Choroid plexus epithelial cell (primary cell): ENCODE data around the gene GRM1.
"Not testable (repeated sequence)": the region's sequence is repeated elsewhere in the genome, so short reads cannot be mapped to it uniquely, and the experiment has no call there.

Experiments used
- DNase-seq: peaks from one replicate; pipeline ENCODE4 v3.0.0-alpha.2; 2010; ENCODE audit warnings: low read depth
- H3K4me3 ChIP-seq: 2 replicates; pipeline ENCODE4 v1.5.1; 2011; ENCODE audit warnings: low read depth, mild to moderate bottlenecking, control low read depth, low read length, moderate library complexity
- TF ChIP-seq, protein P1 (sequence below): conservative IDR thresholded peaks from 2 replicates; pipeline ENCODE4 v1.5.1; 2011; ENCODE audit warnings: low read depth, mild to moderate bottlenecking, control low read depth, inconsistent platforms, low read length, moderate library complexity

The GRM1 gene

GRCh38 chr6:146258206-146258605 is 229.3 kb downstream of the GRM1 start:
- peak; percentile 26 for DNase-seq
- TF ChIP-seq, protein P1, sequence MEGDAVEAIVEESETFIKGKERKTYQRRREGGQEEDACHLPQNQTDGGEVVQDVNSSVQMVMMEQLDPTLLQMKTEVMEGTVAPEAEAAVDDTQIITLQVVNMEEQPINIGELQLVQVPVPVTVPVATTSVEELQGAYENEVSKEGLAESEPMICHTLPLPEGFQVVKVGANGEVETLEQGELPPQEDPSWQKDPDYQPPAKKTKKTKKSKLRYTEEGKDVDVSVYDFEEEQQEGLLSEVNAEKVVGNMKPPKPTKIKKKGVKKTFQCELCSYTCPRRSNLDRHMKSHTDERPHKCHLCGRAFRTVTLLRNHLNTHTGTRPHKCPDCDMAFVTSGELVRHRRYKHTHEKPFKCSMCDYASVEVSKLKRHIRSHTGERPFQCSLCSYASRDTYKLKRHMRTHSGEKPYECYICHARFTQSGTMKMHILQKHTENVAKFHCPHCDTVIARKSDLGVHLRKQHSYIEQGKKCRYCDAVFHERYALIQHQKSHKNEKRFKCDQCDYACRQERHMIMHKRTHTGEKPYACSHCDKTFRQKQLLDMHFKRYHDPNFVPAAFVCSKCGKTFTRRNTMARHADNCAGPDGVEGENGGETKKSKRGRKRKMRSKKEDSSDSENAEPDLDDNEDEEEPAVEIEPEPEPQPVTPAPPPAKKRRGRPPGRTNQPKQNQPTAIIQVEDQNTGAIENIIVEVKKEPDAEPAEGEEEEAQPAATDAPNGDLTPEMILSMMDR: no peak
- no peak overlapping the region for H3K4me3 ChIP-seq

DNA sequence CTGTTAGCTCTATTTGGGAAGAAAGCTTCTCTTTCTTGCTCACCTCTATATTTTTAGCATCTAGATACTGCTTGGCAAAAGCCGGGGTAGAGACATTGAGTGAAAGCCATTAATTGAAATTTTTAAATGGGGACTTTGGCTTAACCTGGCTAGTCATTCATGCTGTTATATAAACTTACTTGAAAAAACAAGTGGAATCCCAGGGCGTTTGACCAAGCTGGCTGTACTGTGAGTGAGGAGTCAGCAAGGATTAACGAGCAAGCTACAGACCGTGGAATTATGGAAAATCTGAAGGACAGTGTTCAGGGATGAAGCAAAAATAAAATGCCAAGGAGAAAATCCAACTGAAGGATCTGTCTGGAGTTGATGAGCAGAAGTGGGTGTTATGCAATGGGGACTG is 232.0 kb downstream of the GRM1 start:
- DNase-seq: no peak
- TF ChIP-seq, protein P1: no peak
- no peak overlapping the region for H3K4me3 ChIP-seq

DNA sequence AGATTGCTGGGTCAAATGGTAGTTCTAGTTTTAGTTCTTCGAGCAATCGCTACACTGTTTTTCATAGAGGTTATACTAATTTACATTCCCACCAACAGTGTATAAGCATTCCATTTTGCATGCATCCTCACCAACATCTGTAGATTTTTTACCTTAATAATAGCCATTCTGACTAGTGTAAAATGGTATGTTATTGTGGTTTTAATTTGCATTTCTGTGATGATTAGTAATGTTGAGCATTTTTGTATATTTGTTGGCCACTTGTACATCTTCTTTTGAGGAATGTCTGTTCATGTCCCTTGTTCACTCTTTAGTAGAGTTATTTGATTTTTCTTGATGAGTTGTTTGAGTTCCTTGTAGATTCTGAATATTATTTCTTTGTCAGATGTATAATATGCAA is 236.2 kb downstream of the GRM1 start:
- no peak for DNase-seq
- TF ChIP-seq, protein P1: no peak
- H3K4me3 ChIP-seq: no peak overlapping the region

DNA sequence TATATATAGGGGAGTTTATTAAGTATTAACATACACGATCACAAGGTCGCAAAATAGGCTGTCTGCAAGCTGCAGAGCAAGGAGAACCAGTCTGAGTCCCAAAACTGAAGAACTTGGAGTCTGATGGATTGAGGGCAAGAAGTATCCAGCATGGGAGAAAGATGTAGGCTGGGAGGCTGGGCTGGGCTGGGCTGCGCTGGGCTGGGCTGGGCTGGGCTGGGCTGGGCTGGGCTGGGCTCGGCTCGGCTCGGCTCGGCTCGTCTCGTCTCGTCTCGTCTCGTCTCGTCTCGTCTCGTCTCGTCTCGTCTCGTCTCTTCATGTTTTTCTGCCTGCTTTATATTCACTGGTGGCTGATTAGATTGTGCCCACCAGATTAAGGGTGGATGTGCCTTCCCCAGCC is 238.6 kb downstream of the GRM1 start:
- TF ChIP-seq, protein P1: no peak
- DNase-seq: no peak
- no peak overlapping the region for H3K4me3 ChIP-seq

DNA sequence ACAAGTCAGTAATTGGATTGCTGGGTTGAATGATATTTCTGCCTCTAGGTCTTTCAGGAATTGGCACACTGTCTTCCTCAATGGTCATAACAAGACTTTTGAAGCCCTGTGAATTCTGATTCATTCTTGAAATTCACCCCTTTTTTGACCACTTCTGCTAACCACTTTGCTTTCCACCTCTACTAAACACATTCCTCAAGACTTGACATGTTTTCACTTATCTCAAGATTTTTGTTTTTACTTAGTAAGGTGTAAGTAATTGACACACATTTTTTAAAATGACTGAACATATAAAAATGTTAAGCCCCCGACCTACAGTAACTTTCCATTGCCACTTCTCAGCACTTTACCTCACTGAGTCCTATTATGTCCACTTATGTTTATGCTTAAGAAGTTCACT is 239.1 kb downstream of the GRM1 start:
- no peak for DNase-seq
- H3K4me3 ChIP-seq: no peak overlapping the region
- TF ChIP-seq, protein P1: no peak

DNA sequence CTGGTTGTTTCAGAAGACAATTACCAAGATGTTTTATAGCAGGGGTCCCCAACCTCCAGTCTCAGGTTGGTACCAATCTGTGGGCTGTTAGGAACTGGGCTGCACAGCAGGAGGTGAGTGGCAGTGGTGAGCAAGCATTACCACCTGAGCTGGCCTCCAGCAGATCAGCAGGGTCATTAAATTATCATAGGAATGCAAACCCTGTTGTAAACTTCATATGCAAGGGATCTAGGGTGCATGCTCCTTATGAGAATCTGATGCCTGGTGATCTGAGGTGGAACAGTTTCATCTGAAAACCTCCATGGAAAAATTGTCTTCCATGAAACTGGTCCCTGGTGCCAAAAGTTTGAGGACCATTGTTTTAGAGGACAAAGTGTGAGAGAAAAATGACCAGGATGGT is 240.6 kb downstream of the GRM1 start:
- H3K4me3 ChIP-seq: no peak overlapping the region
- TF ChIP-seq, protein P1: no peak
- no peak for DNase-seq

GRCh38 chr6:146271163-146271562 is 242.3 kb downstream of the GRM1 start:
- H3K4me3 ChIP-seq: not testable (repeated sequence)
- peak; percentile 53 for DNase-seq

GRCh38 chr6:146273490-146273889 is 244.6 kb downstream of the GRM1 start:
- no peak for DNase-seq
- TF ChIP-seq, protein P1: no peak
- no peak overlapping the region for H3K4me3 ChIP-seq
